Testis (tissue), 2 donors: ENCODE data around the gene RNF213.
"Not testable (repeated sequence)": the region's sequence is repeated elsewhere in the genome, so short reads cannot be mapped to it uniquely, and the experiment has no call there.

Source experiments
- POLR2A ChIP-seq: fragments of 450-650 bp; IDR thresholded peaks from one replicate; pipeline ENCODE4 v1.6.1; 2017; ENCODE audit warnings: antibody characterized with exemption, mild to moderate bottlenecking, moderate library complexity
- TF ChIP-seq, protein P1 (sequence below), 3 experiments: fragments of 450-650 bp in 2 of 3; fragments of 200-600 bp in 1 of 3; sonication (generic) in 1 of 3; IDR thresholded peaks; one replicate each; pipeline ENCODE4 v1.5.1; 2016 to 2019; ENCODE audit warnings: antibody characterized with exemption in 3 of 3, mild to moderate bottlenecking in 2 of 3, moderate library complexity in 1 of 3

DNA sequence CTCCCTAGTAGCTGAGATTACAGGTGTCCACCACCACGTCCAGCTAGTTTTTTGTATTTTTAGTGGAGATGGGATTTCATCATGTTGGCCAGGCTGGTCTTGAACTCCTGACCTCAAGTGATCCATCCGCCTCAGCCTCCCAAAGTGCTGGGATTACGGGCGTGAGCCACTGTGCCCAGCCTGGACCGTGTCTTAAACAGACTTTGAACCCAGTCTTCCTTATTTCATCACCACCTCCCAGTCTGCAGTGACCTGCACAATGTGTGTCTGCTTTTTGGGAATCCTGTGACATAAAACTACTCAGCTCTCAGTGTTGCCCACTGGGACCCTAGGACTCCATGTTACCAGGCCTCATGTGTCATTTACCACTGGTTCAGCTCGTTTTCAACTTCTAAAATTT lies 70.3 kb downstream of the RNF213 start:
- TF ChIP-seq, protein P1, sequence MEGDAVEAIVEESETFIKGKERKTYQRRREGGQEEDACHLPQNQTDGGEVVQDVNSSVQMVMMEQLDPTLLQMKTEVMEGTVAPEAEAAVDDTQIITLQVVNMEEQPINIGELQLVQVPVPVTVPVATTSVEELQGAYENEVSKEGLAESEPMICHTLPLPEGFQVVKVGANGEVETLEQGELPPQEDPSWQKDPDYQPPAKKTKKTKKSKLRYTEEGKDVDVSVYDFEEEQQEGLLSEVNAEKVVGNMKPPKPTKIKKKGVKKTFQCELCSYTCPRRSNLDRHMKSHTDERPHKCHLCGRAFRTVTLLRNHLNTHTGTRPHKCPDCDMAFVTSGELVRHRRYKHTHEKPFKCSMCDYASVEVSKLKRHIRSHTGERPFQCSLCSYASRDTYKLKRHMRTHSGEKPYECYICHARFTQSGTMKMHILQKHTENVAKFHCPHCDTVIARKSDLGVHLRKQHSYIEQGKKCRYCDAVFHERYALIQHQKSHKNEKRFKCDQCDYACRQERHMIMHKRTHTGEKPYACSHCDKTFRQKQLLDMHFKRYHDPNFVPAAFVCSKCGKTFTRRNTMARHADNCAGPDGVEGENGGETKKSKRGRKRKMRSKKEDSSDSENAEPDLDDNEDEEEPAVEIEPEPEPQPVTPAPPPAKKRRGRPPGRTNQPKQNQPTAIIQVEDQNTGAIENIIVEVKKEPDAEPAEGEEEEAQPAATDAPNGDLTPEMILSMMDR (IDR thresholded peaks at IDR 0.05): not testable (repeated sequence)
- not testable (repeated sequence) for TF ChIP-seq POLR2A
